Muscle of leg (tissue), 16 donors: ENCODE data around the gene NOX4. TPM values are rescaled to one million over a fixed set of nuclear protein-coding genes. Genes with fewer than 3 reads are reported as not detected.

Source experiments
- DNase-seq: peaks from one replicate; pipeline ENCODE4 v3.0.0; 2013
- H3K27ac ChIP-seq: one replicate; pipeline ENCODE4 v1.5.1; 2013; ENCODE audit warnings: mild to moderate bottlenecking, low read length, control low read depth
- H3K27me3 ChIP-seq: one replicate; pipeline ENCODE4 v1.6.1; 2013; ENCODE audit warnings: low read length; ENCODE audit not compliant: control insufficient read depth, insufficient read depth
- H3K36me3 ChIP-seq: one replicate; pipeline ENCODE4 v1.6.1; 2013; ENCODE audit warnings: low read length; ENCODE audit not compliant: control insufficient read depth, insufficient read depth
- H3K4me1 ChIP-seq: one replicate; pipeline ENCODE4 v1.6.1; 2013; ENCODE audit warnings: low read length; ENCODE audit not compliant: control insufficient read depth, insufficient read depth
- H3K4me3 ChIP-seq: one replicate; pipeline ENCODE4 v1.5.1; 2013; ENCODE audit warnings: low read length, control low read depth
- H3K9me3 ChIP-seq: replicated peaks from 2 replicates; pipeline ENCODE4 v1.6.1; 2013; ENCODE audit warnings: low read depth, low read length; ENCODE audit not compliant: control insufficient read depth
- WGBS: methylation state at CpG from one replicate; pipeline ENCODE4 v1.1.5; 2013; ENCODE audit warnings: missing lambda C conversion rate; ENCODE audit not compliant: insufficient coverage; 5-methylcytosine and 5-hydroxymethylcytosine counted together
- long read RNA-seq, 11 donors: transcript quantifications; one replicate each; lab custom pipeline, GENCODE V29; 2026
- polyA plus RNA-seq, 8 donors: library from polyadenylated mRNA; unstranded; fragments of 120-200 nt; gene quantifications; one replicate each; pipeline versions ENCODE4 v1.2.1 to v1.2.3, GENCODE V29; 2013; ENCODE audit warnings: inconsistent platforms in 1 of 8, low replicate concordance in 1 of 8; ENCODE audit not compliant: insufficient read length in 8 of 8, insufficient read depth in 1 of 8
- total RNA-seq: library from RNA; stranded (reverse); fragments of 120-200 nt; gene quantifications from one replicate; pipeline ENCODE4 v1.2.4, GENCODE V29; 2013

Gene NOX4
- total RNA-seq (3.1 TPM), polyA plus RNA-seq (1 to 10 TPM; 1.7 to 3.7 (median 2.7) TPM)
- long read RNA-seq, donor 1: 0 reads
- long read RNA-seq, donor 2: 0 reads
- long read RNA-seq, donor 3: 0 reads
- long read RNA-seq, donor 4: 0 reads
- long read RNA-seq, donor 5: 0 reads
- long read RNA-seq, donor 6, partial matches to known transcripts: 0 of 1 reads
- long read RNA-seq, donor 6, other reads (novel, unspliced or antisense): 0 of 1 reads
- long read RNA-seq, donor 7: 0 reads
- long read RNA-seq, donor 8: 0 reads
- long read RNA-seq, donor 9: 0 reads
- long read RNA-seq, donor 10: 0 reads
- long read RNA-seq, donor 11: 0 reads

GRCh38 chr11:89490981-89491690, at the start of gene NOX4:
Gene NOX4 (minus strand): TSS chr11:89491375. CDS start chr11:89491246, 129 bp downstream.
- DNase-seq: peak; percentile 74
- Histone ChIP-seq H3K27me3 (no peaks in the 10 kb centered on the region), H3K9me3 (no peaks in the 10 kb centered on the region), H3K36me3 (no peaks in the 10 kb centered on the region), H3K4me1 (peaks cover 3% of the 10 kb centered on the region), H3K27ac (peak within 1 kb of the TSS; percentile 66), H3K4me3 (peak within 1 kb of the TSS; percentile 47)
- WGBS: 0% methylated on average over 47 of the region's 51 CpGs

- no peaks in the 10 kb centered on the region for H3K36me3 ChIP-seq
- H3K4me1 ChIP-seq: no peaks in the 10 kb centered on the region
- no peaks in the 10 kb centered on the region for H3K27me3 ChIP-seq
- no peak overlapping the region for H3K27ac ChIP-seq
- no peak for DNase-seq
- WGBS: no CpG with 5 or more reads among the region's 1 CpG
- H3K9me3 ChIP-seq: no peaks in the 10 kb centered on the region
- no peak overlapping the region for H3K4me3 ChIP-seq
Measured at GRCh38 chr11:89540826-89541225, 49.7 kb upstream of the NOX4 start.

GRCh38 chr11:89537936-89538335, 46.8 kb upstream of the NOX4 start:
- no CpG with 5 or more reads among the region's 1 CpG for WGBS
- DNase-seq: no peak
- H3K27ac ChIP-seq: no peak overlapping the region
- H3K4me3 ChIP-seq: no peak overlapping the region
- H3K27me3 ChIP-seq: no peaks in the 10 kb centered on the region
- no peaks in the 10 kb centered on the region for H3K36me3 ChIP-seq
- H3K4me1 ChIP-seq: no peaks in the 10 kb centered on the region
- no peaks in the 10 kb centered on the region for H3K9me3 ChIP-seq

GRCh38 chr11:89536926-89537325, 45.8 kb upstream of the NOX4 start:
- peak; percentile 33 for DNase-seq
- no peaks in the 10 kb centered on the region for H3K27me3 ChIP-seq
- no peak overlapping the region for H3K27ac ChIP-seq
- no peak overlapping the region for H3K4me3 ChIP-seq
- no peaks in the 10 kb centered on the region for H3K36me3 ChIP-seq
- H3K4me1 ChIP-seq: no peaks in the 10 kb centered on the region
- no CpG with 5 or more reads among the region's 1 CpG for WGBS
- no peaks in the 10 kb centered on the region for H3K9me3 ChIP-seq

- Histone ChIP-seq H3K27ac (no peak overlapping the region), H3K27me3 (no peaks in the 10 kb centered on the region), H3K9me3 (no peaks in the 10 kb centered on the region), H3K4me1 (no peaks in the 10 kb centered on the region), H3K36me3 (no peaks in the 10 kb centered on the region), H3K4me3 (no peak overlapping the region)
- peak; percentile 63 for DNase-seq
- 38% methylated on average over 4 of the region's 4 CpGs for WGBS
Measured at GRCh38 chr11:89535221-89535620, 44.0 kb upstream of the NOX4 start.

GRCh38 chr11:89529626-89530380, 38.6 kb upstream of the NOX4 start:
- no peaks in the 10 kb centered on the region for H3K4me1 ChIP-seq
- no peak overlapping the region for H3K27ac ChIP-seq
- no CpG with 5 or more reads among the region's 2 CpGs for WGBS
- DNase-seq: peak; percentile 72
- H3K36me3 ChIP-seq: no peaks in the 10 kb centered on the region
- no peaks in the 10 kb centered on the region for H3K9me3 ChIP-seq
- H3K4me3 ChIP-seq: no peak overlapping the region
- no peaks in the 10 kb centered on the region for H3K27me3 ChIP-seq

GRCh38 chr11:89521792-89522191, 30.6 kb upstream of the NOX4 start:
- Histone ChIP-seq H3K36me3 (no peaks in the 10 kb centered on the region), H3K9me3 (no peaks in the 10 kb centered on the region), H3K4me1 (no peaks in the 10 kb centered on the region), H3K27ac (no peak overlapping the region), H3K4me3 (no peak overlapping the region), H3K27me3 (no peaks in the 10 kb centered on the region)
- no CpG with 5 or more reads among the region's 1 CpG for WGBS
- DNase-seq: no peak

GRCh38 chr11:89521294-89521693, 30.1 kb upstream of the NOX4 start:
- Histone ChIP-seq H3K27me3 (no peaks in the 10 kb centered on the region), H3K9me3 (no peaks in the 10 kb centered on the region), H3K4me3 (no peak overlapping the region), H3K27ac (no peak overlapping the region), H3K4me1 (no peaks in the 10 kb centered on the region), H3K36me3 (no peaks in the 10 kb centered on the region)
- no CpG with 5 or more reads among the region's 2 CpGs for WGBS
- DNase-seq: no peak

- no peaks in the 10 kb centered on the region for H3K4me1 ChIP-seq
- no peak overlapping the region for H3K27ac ChIP-seq
- H3K27me3 ChIP-seq: no peaks in the 10 kb centered on the region
- no peak for DNase-seq
- no peaks in the 10 kb centered on the region for H3K9me3 ChIP-seq
- WGBS: no CpG with 5 or more reads among the region's 2 CpGs
- H3K36me3 ChIP-seq: no peaks in the 10 kb centered on the region
- no peak overlapping the region for H3K4me3 ChIP-seq
Measured at GRCh38 chr11:89516496-89516895, 25.3 kb upstream of the NOX4 start.

GRCh38 chr11:89508544-89508943, 17.4 kb upstream of the NOX4 start:
- Histone ChIP-seq H3K4me1 (no peaks in the 10 kb centered on the region), H3K27ac (no peak overlapping the region), H3K36me3 (no peaks in the 10 kb centered on the region), H3K9me3 (no peaks in the 10 kb centered on the region), H3K4me3 (no peak overlapping the region), H3K27me3 (no peaks in the 10 kb centered on the region)
- WGBS: no CpG with 5 or more reads among the region's 5 CpGs
- DNase-seq: no peak
